GM12892 (cell line): ENCODE results near the gene ARHGEF25.
A peak's percentile ranks its signal among the peaks of the same experiment; 100 is the strongest.

ENCODE experiments used
- DNase-seq: peaks from one replicate; pipeline ENCODE4 v3.0.0; 2011; ENCODE audit not compliant: insufficient read length
- FAIRE-seq: peaks from 2 replicates; lab custom pipeline; 2011; peaks lifted over from hg19 to GRCh38; lab: Jason Lieb, UNC
- POLR2A ChIP-seq: IDR thresholded peaks from 2 replicates; pipeline ENCODE4 v1.6.1; 2011; ENCODE audit warnings: low read depth, low read length, control low read depth
- POLR2AphosphoS5 ChIP-seq: IDR thresholded peaks from 2 replicates; pipeline ENCODE4 v1.6.1; 2011; ENCODE audit warnings: low read depth, low read length, control low read depth
- TAF1 ChIP-seq: IDR thresholded peaks from 2 replicates; pipeline ENCODE4 v1.6.1; 2011; ENCODE audit warnings: low read depth, mild to moderate bottlenecking, control low read depth, low read length, borderline replicate concordance

The ARHGEF25 gene

GRCh38 chr12:57619434-57620244, 8.4 kb downstream of the ARHGEF25 start:
- FAIRE-seq (no peak), DNase-seq (no peak)
- TF ChIP-seq POLR2A (no peak), POLR2AphosphoS5 (no peak), TAF1 (no peak)

- FAIRE-seq (no peak), DNase-seq (no peak)
- TF ChIP-seq TAF1 (no peak), POLR2AphosphoS5 (no peak), POLR2A (no peak)
These were observed 9.2 kb downstream of the ARHGEF25 start for GRCh38 chr12:57620245-57620935.

GRCh38 chr12:57620936-57621496, 9.8 kb downstream of the ARHGEF25 start:
- no peak for FAIRE-seq
- no peak for DNase-seq
- TF ChIP-seq TAF1 (no peak), POLR2A (no peak), POLR2AphosphoS5 (no peak)

- FAIRE-seq (peak; percentile 95), DNase-seq (peak; percentile 76)
- TF ChIP-seq POLR2AphosphoS5 (no peak), POLR2A (no peak), TAF1 (no peak)
These were observed 10.5 kb downstream of the ARHGEF25 start for GRCh38 chr12:57621497-57622292.

- no peak for TF ChIP-seq TAF1
- no peak for TF ChIP-seq POLR2A
- TF ChIP-seq POLR2AphosphoS5: no peak
- no peak for FAIRE-seq
- no peak for DNase-seq
These were observed 11.3 kb downstream of the ARHGEF25 start for GRCh38 chr12:57622293-57623245.

- DNase-seq (no peak), FAIRE-seq (no peak)
- TF ChIP-seq POLR2AphosphoS5 (no peak), TAF1 (no peak), POLR2A (no peak)
These were observed 12.2 kb downstream of the ARHGEF25 start for GRCh38 chr12:57623385-57623784.

GRCh38 chr12:57623811-57624390, 12.7 kb downstream of the ARHGEF25 start:
- DNase-seq (no peak), FAIRE-seq (no peak)
- TF ChIP-seq POLR2AphosphoS5 (no peak), POLR2A (no peak), TAF1 (no peak)

GRCh38 chr12:57624441-57625220, 13.4 kb downstream of the ARHGEF25 start:
- FAIRE-seq: no peak

GRCh38 chr12:57625261-57626032, 14.2 kb downstream of the ARHGEF25 start:
- DNase-seq: no peak

More at GRCh38 chr12:57624441-57625220, 13.4 kb downstream of the ARHGEF25 start:
- DNase-seq: no peak
- TF ChIP-seq POLR2A: no peak
- TF ChIP-seq POLR2AphosphoS5: no peak
- no peak for TF ChIP-seq TAF1

More at GRCh38 chr12:57625261-57626032, 14.2 kb downstream of the ARHGEF25 start:
- no peak for FAIRE-seq
- TF ChIP-seq TAF1: no peak
